GM12875 (cell line): ENCODE measurements around the gene CDC25A.
"Not testable (repeated sequence)": the region's sequence is repeated elsewhere in the genome, so short reads cannot be mapped to it uniquely, and the experiment has no call there.

Experiments
- H3K4me3 ChIP-seq: one replicate; pipeline ENCODE4 v1.5.1; 2011; ENCODE audit warnings: low read depth, low read length, control low read depth
- TF ChIP-seq, protein P1 (sequence below): IDR thresholded peaks from 2 replicates; pipeline ENCODE4 v1.5.1; 2011; ENCODE audit warnings: low read depth, mild to moderate bottlenecking, control low read depth, inconsistent platforms, low read length, moderate library complexity, borderline replicate concordance; ENCODE audit not compliant: insufficient read depth

Gene CDC25A

DNA sequence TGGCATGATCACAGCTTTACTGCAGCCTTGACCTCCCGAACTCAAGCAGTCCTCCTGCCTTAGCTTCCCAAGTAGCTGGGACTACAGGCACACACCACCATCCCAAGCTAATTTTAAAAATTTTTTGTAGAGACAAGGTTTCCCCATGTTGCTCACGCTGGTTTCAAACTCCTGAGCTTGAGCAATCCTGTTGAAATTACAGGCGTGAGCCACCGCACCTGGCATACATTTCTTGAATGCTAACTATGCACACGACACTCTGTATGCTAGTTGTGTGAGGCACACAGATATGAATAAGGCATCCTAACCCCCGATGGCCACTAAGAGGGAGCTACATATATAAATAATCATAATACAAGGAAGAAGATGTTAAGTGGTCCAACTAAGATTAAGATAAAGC lies 64.9 kb downstream of the CDC25A start:
- H3K4me3 ChIP-seq = no peak overlapping the region
- TF ChIP-seq, protein P1, sequence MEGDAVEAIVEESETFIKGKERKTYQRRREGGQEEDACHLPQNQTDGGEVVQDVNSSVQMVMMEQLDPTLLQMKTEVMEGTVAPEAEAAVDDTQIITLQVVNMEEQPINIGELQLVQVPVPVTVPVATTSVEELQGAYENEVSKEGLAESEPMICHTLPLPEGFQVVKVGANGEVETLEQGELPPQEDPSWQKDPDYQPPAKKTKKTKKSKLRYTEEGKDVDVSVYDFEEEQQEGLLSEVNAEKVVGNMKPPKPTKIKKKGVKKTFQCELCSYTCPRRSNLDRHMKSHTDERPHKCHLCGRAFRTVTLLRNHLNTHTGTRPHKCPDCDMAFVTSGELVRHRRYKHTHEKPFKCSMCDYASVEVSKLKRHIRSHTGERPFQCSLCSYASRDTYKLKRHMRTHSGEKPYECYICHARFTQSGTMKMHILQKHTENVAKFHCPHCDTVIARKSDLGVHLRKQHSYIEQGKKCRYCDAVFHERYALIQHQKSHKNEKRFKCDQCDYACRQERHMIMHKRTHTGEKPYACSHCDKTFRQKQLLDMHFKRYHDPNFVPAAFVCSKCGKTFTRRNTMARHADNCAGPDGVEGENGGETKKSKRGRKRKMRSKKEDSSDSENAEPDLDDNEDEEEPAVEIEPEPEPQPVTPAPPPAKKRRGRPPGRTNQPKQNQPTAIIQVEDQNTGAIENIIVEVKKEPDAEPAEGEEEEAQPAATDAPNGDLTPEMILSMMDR = no peak

DNA sequence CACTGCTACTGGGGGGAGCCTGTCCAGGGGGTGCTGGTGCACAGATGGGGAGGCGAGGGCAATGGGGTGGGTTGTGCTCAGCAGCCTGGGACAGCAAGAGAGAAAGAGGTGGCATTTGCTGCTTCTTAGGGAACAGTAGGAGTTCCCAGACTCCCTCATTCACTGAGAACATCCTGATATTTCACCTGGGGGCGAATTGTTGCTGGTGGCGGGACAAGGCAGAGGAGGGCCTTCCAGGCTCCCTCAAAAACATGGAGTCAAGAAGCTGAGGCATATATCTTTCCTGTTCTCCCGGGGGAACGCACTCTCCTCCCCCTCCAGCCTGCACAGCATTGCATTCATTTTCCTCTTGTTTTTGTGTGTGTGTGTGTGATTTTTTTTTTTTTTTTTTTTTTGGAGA lies 65.7 kb downstream of the CDC25A start:
- no peak overlapping the region for H3K4me3 ChIP-seq
- TF ChIP-seq, protein P1 = no peak

- TF ChIP-seq, protein P1 = no peak
Measured at GRCh38 chr3:48120223-48120622, 68.0 kb downstream of the CDC25A start.

DNA sequence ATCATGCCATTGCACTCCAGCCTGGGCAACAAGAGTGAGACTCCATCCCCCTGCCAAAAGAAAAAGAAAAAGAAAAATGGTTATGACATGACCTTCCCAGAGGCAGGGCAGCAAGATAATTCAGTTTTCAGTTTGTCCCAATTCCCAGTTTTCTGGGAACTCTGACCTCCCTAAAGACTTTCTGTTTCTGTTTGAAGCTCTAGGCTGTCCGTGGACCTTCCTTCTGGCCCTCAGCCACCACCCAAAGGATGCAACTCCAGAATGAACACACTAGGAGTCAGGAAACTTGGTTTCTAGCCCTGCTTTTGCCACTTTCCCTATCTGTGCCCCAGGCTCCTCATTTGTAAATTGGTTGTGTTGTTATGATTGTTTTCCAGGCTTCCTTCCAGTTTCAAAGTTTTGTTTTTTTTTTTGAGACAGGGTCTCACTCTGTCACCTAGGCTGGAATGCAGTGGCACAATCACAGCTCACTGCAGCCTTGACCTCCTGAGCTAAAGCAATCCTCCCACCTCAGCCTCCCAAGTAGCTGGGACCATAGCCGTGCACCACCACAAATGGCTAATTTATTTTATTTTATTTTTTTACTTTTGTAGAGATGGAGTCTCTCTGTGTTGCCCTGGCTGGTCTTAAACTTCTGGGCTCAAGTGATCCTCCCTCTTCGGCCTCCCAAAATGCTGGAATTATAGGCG lies 68.6 kb downstream of the CDC25A start:
- TF ChIP-seq, protein P1 = no peak
- H3K4me3 ChIP-seq = no peak overlapping the region

More at GRCh38 chr3:48120223-48120622, 68.0 kb downstream of the CDC25A start:
- no peak overlapping the region for H3K4me3 ChIP-seq

GRCh38 chr3:48118928-48119327 lies 69.3 kb downstream of the CDC25A start:
- no peak overlapping the region for H3K4me3 ChIP-seq
- TF ChIP-seq, protein P1 = no peak

DNA sequence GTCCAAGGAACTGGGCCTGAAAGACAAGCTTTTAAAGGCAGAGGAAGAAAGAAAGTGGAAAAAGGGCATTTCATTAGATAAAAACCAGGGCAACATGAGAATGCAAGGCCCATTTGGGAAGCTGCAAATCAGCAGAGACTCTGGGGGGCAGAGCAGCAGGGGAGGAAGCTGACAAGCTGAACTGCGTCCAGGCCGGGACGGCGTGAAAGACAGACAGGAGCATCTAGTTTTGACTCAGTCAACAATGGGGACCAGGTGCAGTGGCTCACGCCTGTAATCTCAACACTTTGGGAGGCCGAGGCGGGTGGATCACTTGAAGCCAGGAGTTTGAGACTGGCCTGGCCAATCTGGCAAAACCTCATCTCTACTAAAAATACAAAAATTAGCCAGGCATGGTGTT lies 69.9 kb downstream of the CDC25A start:
- H3K4me3 ChIP-seq = no peak overlapping the region
- TF ChIP-seq, protein P1 = no peak

GRCh38 chr3:48112813-48113212 lies 75.4 kb downstream of the CDC25A start:
- TF ChIP-seq, protein P1 = no peak
- no peak overlapping the region for H3K4me3 ChIP-seq

DNA sequence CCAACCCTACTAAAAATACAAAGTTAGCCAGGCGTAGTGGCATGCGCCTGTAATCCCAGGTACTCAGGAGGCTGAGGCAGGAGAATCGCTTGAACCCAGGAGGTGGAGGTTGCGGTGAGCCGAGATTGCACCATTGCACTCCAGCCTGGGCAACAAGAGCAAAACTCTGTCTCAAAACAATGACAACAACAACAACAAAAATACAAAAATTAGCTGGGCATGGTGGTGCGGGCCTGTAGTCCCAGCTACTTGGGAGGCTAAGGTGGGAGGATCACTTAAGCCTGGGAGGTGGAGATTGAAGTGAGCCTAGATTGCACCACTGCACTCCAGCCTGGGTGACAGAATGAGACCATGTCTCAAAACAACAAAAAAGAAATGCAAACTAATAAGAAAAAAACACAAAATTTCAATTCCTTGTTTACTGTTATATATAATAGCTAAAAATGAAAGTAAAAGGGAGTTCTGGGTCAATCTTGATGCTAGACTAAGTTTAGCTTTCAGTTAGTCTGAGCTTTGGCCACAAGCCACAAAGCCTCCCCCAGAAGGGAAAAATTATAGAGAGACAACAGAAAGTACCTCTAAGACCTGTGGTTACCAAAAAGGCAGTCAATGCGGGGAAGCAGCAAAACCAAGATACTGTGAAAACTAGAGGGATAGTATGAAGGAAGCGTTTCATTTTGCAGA lies 76.0 kb downstream of the CDC25A start:
- H3K4me3 ChIP-seq = not testable (repeated sequence)
